Tibial nerve (tissue), 4 donors: ENCODE measurements around the gene ARID1B. TPM values are rescaled to one million over a fixed set of nuclear protein-coding genes. Genes with fewer than 3 reads are reported as not detected.

Experiments used
- DNase-seq, 2 donors: peaks; one replicate each; pipeline ENCODE4 v3.0.0-alpha.2; 2019; ENCODE audit warnings: low spot score in 2 of 2
- H3K27ac ChIP-seq, 4 donors: fragments of 200-600 bp; sonication (generic) in 3 of 4; one replicate each; pipeline ENCODE4 v1.5.1; 2017 to 2019; ENCODE audit warnings: mild to moderate bottlenecking in 1 of 4
- H3K27me3 ChIP-seq, 2 donors: fragments of 200-600 bp; sonication (generic) in 1 of 2; one replicate each; pipeline versions ENCODE4 v1.5.1 to v1.6.0; 2017 to 2019
- H3K36me3 ChIP-seq, 3 donors: fragments of 200-600 bp; sonication (generic); one replicate each; pipeline ENCODE4 v1.5.1; 2018 to 2019
- H3K4me1 ChIP-seq, 4 donors: fragments of 200-600 bp; sonication (generic) in 3 of 4; one replicate each; pipeline ENCODE4 v1.5.1; 2017 to 2019
- H3K4me3 ChIP-seq, 4 donors: fragments of 200-600 bp; sonication (generic) in 3 of 4; one replicate each; pipeline ENCODE4 v1.5.1; 2017 to 2019; ENCODE audit warnings: mild to moderate bottlenecking in 1 of 4, moderate library complexity in 1 of 4
- H3K9me3 ChIP-seq, 4 donors: fragments of 200-600 bp; sonication (generic) in 3 of 4; one replicate each; pipeline ENCODE4 v1.5.1; 2017 to 2019
- CTCF ChIP-seq, 5 experiments: fragments of 200-600 bp in 3 of 5; fragments of 450-650 bp in 2 of 5; sonication (generic) in 3 of 5; IDR thresholded peaks; one replicate each; pipeline ENCODE4 v1.5.1; 2016 to 2019; ENCODE audit warnings: antibody characterized with exemption in 5 of 5, mild to moderate bottlenecking in 3 of 5, moderate library complexity in 2 of 5
- EP300 ChIP-seq, 2 donors: sonication (generic); formaldehyde crosslinking; IDR thresholded peaks; one replicate each; pipeline ENCODE4 v1.6.1; 2017; ENCODE audit warnings: antibody characterized with exemption in 2 of 2, mild to moderate bottlenecking in 1 of 2
- POLR2A ChIP-seq, 2 donors: fragments of 450-650 bp; IDR thresholded peaks; one replicate each; pipeline ENCODE4 v1.6.1; 2017; ENCODE audit warnings: antibody characterized with exemption in 2 of 2, mild to moderate bottlenecking in 2 of 2, moderate library complexity in 2 of 2
- WGBS, 2 donors: methylation state at CpG; one replicate each; pipeline ENCODE4 v1.1.5; 2018; 5-methylcytosine and 5-hydroxymethylcytosine counted together
- total RNA-seq, 4 donors: library from RNA; depleted of rRNA; stranded (reverse); fragments of >200 nt; gene quantifications; one replicate each; pipeline ENCODE4 v1.1.0, GENCODE V29; 2016

Gene ARID1B
- total RNA-seq, 4 donors from 2014 or later, result 91.5 to 123 (median 110) TPM

- Histone ChIP-seq H3K4me1 (no peaks in the 10 kb centered on the region), H3K4me3 (no peak overlapping the region), H3K9me3 (no peaks in the 10 kb centered on the region), H3K36me3 (peaks cover 0 to 23% (median 0%) of the 10 kb centered on the region in 3 donors), H3K27ac (no peak overlapping the region), H3K27me3 (no peaks in the 10 kb centered on the region)
- WGBS, 2 donors, result 95 to 96% methylated on average over 9 of the region's 9 CpGs
- TF ChIP-seq POLR2A (IDR thresholded peaks at IDR 0.05) (no peak), CTCF (IDR thresholded peaks at IDR 0.05) (no peak), EP300 (IDR thresholded peaks at IDR 0.05) (no peak)
- no peak for DNase-seq
These were observed 380.1 kb downstream of the ARID1B start for GRCh38 chr6:157157258-157157657.

- Histone ChIP-seq H3K4me1 (no peaks in the 10 kb centered on the region), H3K27ac (no peak overlapping the region), H3K36me3 (peaks cover 0 to 28% (median 0%) of the 10 kb centered on the region in 3 donors), H3K27me3 (no peaks in the 10 kb centered on the region), H3K9me3 (no peaks in the 10 kb centered on the region), H3K4me3 (no peak overlapping the region)
- WGBS, 2 donors, result 75 to 91% methylated on average over 4 of the region's 4 CpGs
- TF ChIP-seq POLR2A (IDR thresholded peaks at IDR 0.05) (no peak), CTCF (IDR thresholded peaks at IDR 0.05) (no peak), EP300 (IDR thresholded peaks at IDR 0.05) (no peak)
- no peak for DNase-seq
These were observed 381.3 kb downstream of the ARID1B start for GRCh38 chr6:157158456-157158855.

- H3K36me3 ChIP-seq, result peaks cover 0 to 28% (median 0%) of the 10 kb centered on the region in 3 donors
- DNase-seq, result no peak
- H3K4me1 ChIP-seq, result no peaks in the 10 kb centered on the region
- 74 to 78% methylated on average over 3 of the region's 3 CpGs for WGBS, 2 donors
- no peak overlapping the region for H3K27ac ChIP-seq
- no peaks in the 10 kb centered on the region for H3K27me3 ChIP-seq
- H3K4me3 ChIP-seq, result no peak overlapping the region
- no peaks in the 10 kb centered on the region for H3K9me3 ChIP-seq
- no peak for TF ChIP-seq POLR2A (IDR thresholded peaks at IDR 0.05)
- no peak for TF ChIP-seq EP300 (IDR thresholded peaks at IDR 0.05)
- no peak for TF ChIP-seq CTCF (IDR thresholded peaks at IDR 0.05)
These were observed 381.7 kb downstream of the ARID1B start for GRCh38 chr6:157158897-157159296.

- Histone ChIP-seq H3K4me3 (no peak overlapping the region), H3K36me3 (peaks cover 0 to 28% (median 0%) of the 10 kb centered on the region in 3 donors), H3K4me1 (no peaks in the 10 kb centered on the region), H3K27ac (no peak overlapping the region), H3K27me3 (no peaks in the 10 kb centered on the region), H3K9me3 (no peaks in the 10 kb centered on the region)
- no peak for DNase-seq
- no peak for TF ChIP-seq CTCF (IDR thresholded peaks at IDR 0.05)
- no peak for TF ChIP-seq EP300 (IDR thresholded peaks at IDR 0.05)
- no peak for TF ChIP-seq POLR2A (IDR thresholded peaks at IDR 0.05)
- WGBS, 2 donors, result 82 to 85% methylated on average over 4 of the region's 4 CpGs
These were observed 382.2 kb downstream of the ARID1B start for GRCh38 chr6:157159348-157159747.

GRCh38 chr6:157161912-157162311, 384.7 kb downstream of the ARID1B start:
- no peaks in the 10 kb centered on the region for H3K4me1 ChIP-seq
- H3K4me3 ChIP-seq, result no peak overlapping the region
- H3K27me3 ChIP-seq, result no peaks in the 10 kb centered on the region
- no peak for DNase-seq
- no peak overlapping the region for H3K27ac ChIP-seq
- no peaks in the 10 kb centered on the region for H3K9me3 ChIP-seq
- TF ChIP-seq POLR2A (IDR thresholded peaks at IDR 0.05), result no peak
- TF ChIP-seq EP300 (IDR thresholded peaks at IDR 0.05), result no peak
- no peak for TF ChIP-seq CTCF (IDR thresholded peaks at IDR 0.05)
- peaks cover 0 to 25% (median 0%) of the 10 kb centered on the region in 3 donors for H3K36me3 ChIP-seq
- WGBS, 2 donors, result 87 to 92% methylated on average over 4 of the region's 4 CpGs
